GM12875 (cell line): ENCODE measurements around the gene APOA4.

Experiments used
- H3K4me3 ChIP-seq: one replicate; pipeline ENCODE4 v1.5.1; 2011; ENCODE audit warnings: low read depth, low read length, control low read depth
- TF ChIP-seq, protein P1 (sequence below): IDR thresholded peaks from 2 replicates; pipeline ENCODE4 v1.5.1; 2011; ENCODE audit warnings: low read depth, mild to moderate bottlenecking, control low read depth, inconsistent platforms, low read length, moderate library complexity, borderline replicate concordance; ENCODE audit not compliant: insufficient read depth

Gene APOA4

GRCh38 chr11:116791813-116792143 lies 31.3 kb downstream of the APOA4 start, which contains the start of gene APOA5:
Gene APOA5 (minus strand): TSS chr11:116791879. CDS start chr11:116791860, 19 bp downstream.
- TF ChIP-seq, protein P1, sequence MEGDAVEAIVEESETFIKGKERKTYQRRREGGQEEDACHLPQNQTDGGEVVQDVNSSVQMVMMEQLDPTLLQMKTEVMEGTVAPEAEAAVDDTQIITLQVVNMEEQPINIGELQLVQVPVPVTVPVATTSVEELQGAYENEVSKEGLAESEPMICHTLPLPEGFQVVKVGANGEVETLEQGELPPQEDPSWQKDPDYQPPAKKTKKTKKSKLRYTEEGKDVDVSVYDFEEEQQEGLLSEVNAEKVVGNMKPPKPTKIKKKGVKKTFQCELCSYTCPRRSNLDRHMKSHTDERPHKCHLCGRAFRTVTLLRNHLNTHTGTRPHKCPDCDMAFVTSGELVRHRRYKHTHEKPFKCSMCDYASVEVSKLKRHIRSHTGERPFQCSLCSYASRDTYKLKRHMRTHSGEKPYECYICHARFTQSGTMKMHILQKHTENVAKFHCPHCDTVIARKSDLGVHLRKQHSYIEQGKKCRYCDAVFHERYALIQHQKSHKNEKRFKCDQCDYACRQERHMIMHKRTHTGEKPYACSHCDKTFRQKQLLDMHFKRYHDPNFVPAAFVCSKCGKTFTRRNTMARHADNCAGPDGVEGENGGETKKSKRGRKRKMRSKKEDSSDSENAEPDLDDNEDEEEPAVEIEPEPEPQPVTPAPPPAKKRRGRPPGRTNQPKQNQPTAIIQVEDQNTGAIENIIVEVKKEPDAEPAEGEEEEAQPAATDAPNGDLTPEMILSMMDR = no peak

GRCh38 chr11:116791002-116791812 lies 31.9 kb downstream of the APOA4 start:
- TF ChIP-seq, protein P1 = peak; percentile 93
- no peak overlapping the region for H3K4me3 ChIP-seq

More at GRCh38 chr11:116791813-116792143, 31.3 kb downstream of the APOA4 start, which contains the start of gene APOA5:
- no peak within 1 kb of the TSS for H3K4me3 ChIP-seq

DNA sequence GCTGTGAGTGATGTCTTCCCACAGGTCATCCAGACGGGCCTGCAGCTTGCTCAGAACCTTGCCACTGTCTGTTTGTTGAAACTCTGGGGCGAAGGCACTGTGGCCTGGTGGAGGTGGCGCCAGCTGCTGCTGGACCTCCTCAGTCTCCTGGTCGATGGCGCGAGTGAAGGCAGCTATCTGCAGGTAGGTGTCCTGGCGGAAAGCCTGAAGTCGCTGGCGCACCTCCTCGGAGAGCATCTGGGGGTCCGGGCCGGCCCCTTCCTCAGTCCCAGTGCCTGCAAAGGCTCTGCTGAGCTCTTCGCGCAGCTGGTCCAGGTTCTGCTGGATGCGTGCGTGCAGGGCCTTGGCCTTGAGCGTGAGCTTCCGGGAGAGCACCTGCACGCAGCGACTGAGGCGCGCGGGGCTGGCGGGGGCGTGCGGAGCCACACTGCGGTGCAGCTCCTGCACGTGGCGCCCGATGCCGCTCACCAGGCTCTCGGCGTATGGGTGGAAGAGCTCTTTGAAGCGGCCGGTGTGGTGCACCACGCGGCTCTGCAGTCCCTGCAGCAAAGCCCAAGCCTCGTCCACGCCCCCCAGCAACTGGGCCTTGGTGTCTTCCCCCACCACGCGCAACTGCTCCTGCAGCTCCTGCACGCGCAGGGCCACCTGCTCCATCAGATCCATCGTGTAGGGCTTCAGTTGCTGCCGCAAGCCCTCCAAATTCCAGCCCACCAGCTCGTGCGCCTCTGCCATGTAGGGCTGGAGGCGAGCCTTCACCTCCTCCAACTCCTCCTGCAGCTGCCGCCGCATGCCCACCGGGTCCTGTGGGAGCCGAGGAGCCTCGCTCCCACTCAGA lies 32.7 kb downstream of the APOA4 start:
- H3K4me3 ChIP-seq = no peak overlapping the region
- TF ChIP-seq, protein P1 = no peak

- TF ChIP-seq, protein P1 = no peak
- no peak overlapping the region for H3K4me3 ChIP-seq
Observed at GRCh38 chr11:116788975-116789374, 34.1 kb downstream of the APOA4 start.

DNA sequence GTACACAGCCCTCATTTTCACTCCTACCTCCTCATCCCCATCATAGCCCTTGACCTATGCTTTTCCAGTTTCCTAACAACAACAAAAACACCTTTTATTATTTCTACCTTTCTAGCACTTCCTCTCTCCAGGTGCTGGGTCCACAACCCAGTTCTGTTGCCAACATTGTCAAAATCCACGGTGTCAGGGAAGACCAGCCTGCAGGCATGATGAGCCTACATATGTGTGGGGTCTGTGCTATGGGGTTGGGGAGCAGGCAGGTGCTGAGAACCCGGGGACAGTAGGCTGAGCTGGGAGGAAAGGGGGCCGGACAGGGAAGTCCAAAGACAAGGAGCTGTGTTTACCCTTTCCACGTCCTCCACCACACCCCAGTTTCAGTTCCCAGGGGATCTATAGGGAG lies 34.6 kb downstream of the APOA4 start:
- peak overlapping the region; percentile 85 for H3K4me3 ChIP-seq

DNA sequence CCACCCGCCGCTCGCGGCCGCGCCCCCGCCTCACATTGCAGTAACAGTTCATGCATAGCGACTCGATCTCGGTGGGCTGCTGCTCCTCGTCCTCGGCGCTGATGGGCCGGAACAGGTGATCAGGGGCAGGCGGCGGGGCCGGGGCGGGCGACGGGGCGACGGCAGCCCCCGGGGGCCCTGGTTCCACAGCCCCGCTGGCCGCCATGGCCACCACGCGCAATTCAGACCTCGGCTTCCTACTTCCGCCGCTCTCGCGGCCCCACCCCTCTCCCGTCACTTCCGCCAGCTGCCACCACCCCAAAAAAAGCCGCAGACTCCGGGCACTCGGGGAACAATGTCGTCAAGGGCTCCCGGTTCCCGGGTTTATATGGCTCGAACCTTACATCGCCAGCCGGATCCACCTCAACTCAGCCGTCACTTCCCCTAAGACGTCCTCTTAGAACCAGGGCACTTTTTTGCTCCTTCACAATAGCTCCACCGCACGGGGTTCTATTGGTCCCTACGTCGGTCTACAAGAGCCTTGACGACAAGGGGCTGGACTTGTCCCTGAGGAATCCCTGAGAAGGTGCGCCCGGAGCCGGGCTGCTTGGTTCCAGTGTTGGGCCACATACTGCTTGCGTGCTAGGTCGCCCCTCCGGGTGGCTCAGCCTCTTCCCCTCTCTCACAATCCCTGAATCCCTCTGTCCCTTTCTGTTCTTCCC lies 35.2 kb downstream of the APOA4 start, which contains the start of gene ZPR1:
ZPR1 (minus strand) TSS at position 238 of the 701 bp plus-strand sequence; CDS start at position 205, 33 bp downstream.
- H3K4me3 ChIP-seq = peak within 1 kb of the TSS; percentile 85
- TF ChIP-seq, protein P1 = no peak

More for the DNA sequence above, 34.6 kb downstream of the APOA4 start:
- TF ChIP-seq, protein P1 = no peak
